H1 (cell line): ENCODE data around the gene YWHAE. TPM values are rescaled to one million over a fixed set of nuclear protein-coding genes. Genes with fewer than 3 reads are reported as not detected.

Experiments
- CTCF ChIA-PET: fragments of 300-600 bp; sonication (Branson Sonifier 250); formaldehyde crosslinking; loops from one replicate; lab custom pipeline; 2021; ENCODE audit not compliant: partially characterized antibody; lab: Charles Lee
- POLR2A ChIA-PET: fragments of 300-600 bp; sonication (Branson Sonifier 250); formaldehyde crosslinking; loops from one replicate; lab custom pipeline; 2021; ENCODE audit warnings: inconsistent platforms; ENCODE audit not compliant: partially characterized antibody; lab: Charles Lee
- DNase-seq, 2 experiments: peaks; one replicate each; pipeline versions ENCODE4 v3.0.0 to v3.0.0-alpha.2; 2010 to 2022; ENCODE audit warnings: low spot score in 2 of 2, low read depth in 1 of 2, mixed read lengths in 1 of 2
- FAIRE-seq: peaks from 2 replicates; lab custom pipeline; 2011; peaks lifted over from hg19 to GRCh38; lab: Jason Lieb, UNC
- H2AFZ ChIP-seq: 2 replicates; pipeline ENCODE4 v1.8.1; 2012; ENCODE audit warnings: low read length, inconsistent platforms
- H2AK5ac ChIP-seq: 2 replicates; pipeline ENCODE4 v1.6.1; 2013; ENCODE audit warnings: low read depth, low read length
- H2BK120ac ChIP-seq: replicated peaks from 2 replicates; pipeline ENCODE3; 2013; ENCODE audit warnings: low read depth, low read length, inconsistent platforms
- H2BK12ac ChIP-seq: 2 replicates; pipeline ENCODE4 v1.6.1; 2013; ENCODE audit warnings: low read depth, low read length
- H2BK15ac ChIP-seq: 2 replicates; pipeline ENCODE4 v1.6.1; 2013; ENCODE audit warnings: low read length
- H2BK20ac ChIP-seq: 2 replicates; pipeline ENCODE4 v1.6.1; 2013; ENCODE audit warnings: low read length
- H2BK5ac ChIP-seq: 2 replicates; pipeline ENCODE4 v1.6.1; 2013; ENCODE audit warnings: low read depth, low read length
- H3K14ac ChIP-seq: 2 replicates; pipeline ENCODE4 v1.6.1; 2013; ENCODE audit warnings: inconsistent platforms; ENCODE audit not compliant: insufficient read length
- H3K18ac ChIP-seq: 2 replicates; pipeline ENCODE4 v1.6.1; 2013; ENCODE audit warnings: low read length; ENCODE audit errors: extremely low read depth
- H3K23ac ChIP-seq: 2 replicates; pipeline ENCODE4 v1.6.1; 2013; ENCODE audit warnings: inconsistent platforms; ENCODE audit not compliant: insufficient read length
- H3K23me2 ChIP-seq: 2 replicates; pipeline ENCODE4 v1.6.1; 2013; ENCODE audit warnings: low read depth, low read length
- H3K27ac ChIP-seq: 2 replicates; pipeline ENCODE4 v1.6.1; 2011; ENCODE audit warnings: low read depth, low read length, inconsistent platforms
- H3K27me3 ChIP-seq, 4 experiments: replicated peaks in 1 of 4; 1 replicate in 1 of 4; 2 replicates in 3 of 4; pipeline versions ENCODE4 v1.6.1 to v1.8.1; 2011 to 2013; ENCODE audit warnings: low read length in 3 of 4, mild to moderate bottlenecking in 3 of 4, inconsistent platforms in 2 of 4, mixed read lengths in 2 of 4, moderate library complexity in 1 of 4; ENCODE audit not compliant: control insufficient read depth in 3 of 4, insufficient read depth in 3 of 4; ENCODE audit errors: extremely low read depth in 1 of 4
- H3K36me3 ChIP-seq, 4 experiments: 2 replicates each; pipeline versions ENCODE4 v1.6.1 to v1.8.1; 2011 to 2013; ENCODE audit warnings: mild to moderate bottlenecking in 4 of 4, low read length in 3 of 4, moderate library complexity in 2 of 4, control low read depth in 1 of 4, inconsistent platforms in 1 of 4; ENCODE audit not compliant: insufficient read depth in 4 of 4, control insufficient read depth in 2 of 4
- H3K4ac ChIP-seq: replicated peaks from 2 replicates; pipeline ENCODE3; 2013; ENCODE audit warnings: low read length, low read depth, mixed read lengths, inconsistent platforms; ENCODE audit not compliant: insufficient read length
- H3K4me1 ChIP-seq, 4 experiments: replicated peaks in 1 of 4; 1 replicate in 1 of 4; 2 replicates in 3 of 4; pipeline versions ENCODE4 v1.6.1 to v1.8.1; 2011 to 2013; ENCODE audit warnings: low read length in 3 of 4, inconsistent platforms in 2 of 4, mixed read lengths in 1 of 4; ENCODE audit not compliant: insufficient read depth in 4 of 4, control insufficient read depth in 3 of 4
- H3K4me2 ChIP-seq, 2 experiments: 2 replicates each; pipeline versions ENCODE4 v1.6.1 to v1.8.1; 2011 to 2013; ENCODE audit warnings: low read depth in 2 of 2, low read length in 2 of 2, control low read depth in 1 of 2, inconsistent platforms in 1 of 2, mild to moderate bottlenecking in 1 of 2; ENCODE audit not compliant: insufficient read depth in 1 of 2
- H3K4me3 ChIP-seq, 4 experiments: fragments of 200-600, 300-600 bp in 1 of 4; sonication (generic), shearing (Covaris generic), sonication (Bioruptor Twin) in 1 of 4; 2 replicates each; pipeline versions ENCODE4 v1.5.1 to v1.8.1; 2011 to 2016; ENCODE audit warnings: low read length in 4 of 4, low read depth in 3 of 4, control low read depth in 2 of 4, inconsistent platforms in 2 of 4, mild to moderate bottlenecking in 2 of 4, mixed read lengths in 1 of 4, moderate library complexity in 1 of 4; ENCODE audit not compliant: insufficient read depth in 2 of 4; ENCODE audit errors: extremely low read depth in 1 of 4
- H3K56ac ChIP-seq: replicated peaks from 2 replicates; pipeline ENCODE3; 2013; ENCODE audit warnings: low read depth, mild to moderate bottlenecking, mixed read lengths, low read length, inconsistent platforms; ENCODE audit not compliant: insufficient read length
- H3K79me1 ChIP-seq: 2 replicates; pipeline ENCODE4 v1.6.1; 2013; ENCODE audit warnings: low read depth, low read length, control low read depth
- H3K79me2 ChIP-seq, 2 experiments: 2 replicates each; pipeline versions ENCODE4 v1.6.1 to v1.8.1; 2012 to 2013; ENCODE audit warnings: low read length in 2 of 2, mild to moderate bottlenecking in 2 of 2, inconsistent platforms in 1 of 2; ENCODE audit not compliant: insufficient read depth in 2 of 2, control insufficient read depth in 1 of 2
- H3K9ac ChIP-seq, 4 experiments: replicated peaks in 1 of 4; 1 replicate in 1 of 4; 2 replicates in 3 of 4; pipeline versions ENCODE4 v1.6.1 to v1.8.1; 2011 to 2013; ENCODE audit warnings: low read depth in 3 of 4, low read length in 3 of 4, control low read depth in 2 of 4, mild to moderate bottlenecking in 2 of 4, moderate library complexity in 2 of 4, inconsistent platforms in 1 of 4; ENCODE audit errors: extremely low read depth in 1 of 4
- H3K9me3 ChIP-seq, 2 experiments: 2 replicates each; pipeline versions ENCODE4 v1.6.1 to v1.8.1; 2012 to 2013; ENCODE audit warnings: mild to moderate bottlenecking in 2 of 2, moderate library complexity in 2 of 2, control low read depth in 1 of 2, inconsistent platforms in 1 of 2, low read depth in 1 of 2, low read length in 1 of 2, mixed read lengths in 1 of 2; ENCODE audit not compliant: insufficient read depth in 2 of 2
- H4K20me1 ChIP-seq, 2 experiments: replicated peaks in 1 of 2; 2 replicates each; pipeline versions ENCODE3 to v1.8.1; 2011 to 2013; ENCODE audit warnings: inconsistent platforms in 2 of 2, low read length in 2 of 2, mild to moderate bottlenecking in 1 of 2; ENCODE audit not compliant: insufficient read depth in 2 of 2, control insufficient read depth in 1 of 2
- H4K5ac ChIP-seq: 2 replicates; pipeline ENCODE4 v1.6.1; 2013; ENCODE audit warnings: low read length, low read depth, mixed read lengths, inconsistent platforms; ENCODE audit not compliant: insufficient read length
- H4K8ac ChIP-seq: 2 replicates; pipeline ENCODE4 v1.8.0; 2013; ENCODE audit warnings: mild to moderate bottlenecking, moderate library complexity, low read length, inconsistent platforms; ENCODE audit not compliant: insufficient read depth; ENCODE audit errors: extremely low read depth
- H4K91ac ChIP-seq: replicated peaks from 2 replicates; pipeline ENCODE3; 2013; ENCODE audit warnings: low read length, mixed read lengths, inconsistent platforms; ENCODE audit not compliant: insufficient read length
- CBX8 ChIP-seq: fragments of 300-800, 300-1000 bp; sonication (generic); IDR thresholded peaks from 2 replicates; pipeline ENCODE4 v1.7.1; 2016; ENCODE audit warnings: low read depth, low read length, borderline replicate concordance
- GABPA ChIP-seq: IDR thresholded peaks from 2 replicates; pipeline ENCODE4 v1.6.1; 2011; ENCODE audit warnings: mild to moderate bottlenecking, low read length, moderate library complexity, borderline replicate concordance; ENCODE audit not compliant: insufficient read depth
- GTF2F1 ChIP-seq: IDR thresholded peaks from 2 replicates; pipeline ENCODE4 v1.6.1; 2012; ENCODE audit warnings: low read depth, low read length, improper control_type of control experiment, borderline replicate concordance
- KDM1A ChIP-seq: fragments of 200-600, 300-600 bp; sonication (generic); IDR thresholded peaks from 2 replicates; pipeline ENCODE4 v1.7.1; 2016; ENCODE audit warnings: mild to moderate bottlenecking, low read length, borderline replicate concordance
- NANOG ChIP-seq: IDR thresholded peaks from 2 replicates; pipeline ENCODE4 v1.6.1; 2011; ENCODE audit warnings: low read length, low read depth, mild to moderate bottlenecking, inconsistent platforms; ENCODE audit not compliant: insufficient read depth, poor library complexity, severe bottlenecking
- PHF8 ChIP-seq: fragments of 200-600 bp; sonication (generic); conservative IDR thresholded peaks from 2 replicates; pipeline ENCODE4 v1.7.1; 2012; ENCODE audit warnings: low read depth, mild to moderate bottlenecking, inconsistent platforms, low read length, moderate library complexity
- RBBP5 ChIP-seq: IDR thresholded peaks from 2 replicates; pipeline ENCODE4 v1.7.1; 2012; ENCODE audit warnings: low read depth, mild to moderate bottlenecking, inconsistent platforms, low read length, moderate library complexity, borderline replicate concordance
- TAF7 ChIP-seq: optimal IDR thresholded peaks from 2 replicates; pipeline ENCODE3; 2011; ENCODE audit warnings: low read depth, mild to moderate bottlenecking, inconsistent platforms, low read length, moderate library complexity, borderline replicate concordance
- TEAD4 ChIP-seq: IDR thresholded peaks from 2 replicates; pipeline ENCODE4 v1.6.1; 2012; ENCODE audit warnings: low read depth, low read length, inconsistent platforms, mixed read lengths
- WGBS, 2 experiments: shearing (Covaris generic) in 1 of 2; methylation state at CpG; one replicate each; pipeline versions ENCODE4 v1.1.6 to v1.1.7; 2013 to 2015; ENCODE audit warnings: low lambda C conversion rate in 2 of 2, mixed read lengths in 2 of 2, inconsistent platforms in 1 of 2, low coverage in 1 of 2, missing lambda C conversion rate in 1 of 2; ENCODE audit not compliant: insufficient replicate concordance in 2 of 2, insufficient coverage in 1 of 2, insufficient read length in 1 of 2; ENCODE audit errors: extremely low coverage in 1 of 2, missing lambda C conversion rate in 1 of 2; 5-methylcytosine and 5-hydroxymethylcytosine counted together
- polyA plus RNA-seq, 7 experiments: library from polyadenylated mRNA; depleted of rRNA in 3 of 7; stranded (reverse) in 5 of 7; unstranded in 2 of 7; fragments of >200 nt in 5 of 7; fragments of 200-250 nt in 2 of 7; gene quantifications; 1 replicate in 5 of 7; 2 replicates in 1 of 7; 4 replicates in 1 of 7; pipeline versions ENCODE4 v1.2.1 to v1.2.3, GENCODE V29; 2011 to 2013; ENCODE audit warnings: missing spikeins in 2 of 7, mixed read lengths in 2 of 7
- total RNA-seq: library from RNA; stranded (reverse); fragmentation: NEBNext Ultra II Directional; extraction: Animal tissue kit (Norgen Biotek cat#: 25700); gene quantifications from 2 replicates; pipeline ENCODE4 v1.2.1, GENCODE V29; 2021

Gene YWHAE
- total and polyA plus RNA-seq, 2 of the 8 experiments (the other 6 are each of a cell fraction or from before 2014, with no cell fraction given), result 559 to 1,186 TPM

DNA sequence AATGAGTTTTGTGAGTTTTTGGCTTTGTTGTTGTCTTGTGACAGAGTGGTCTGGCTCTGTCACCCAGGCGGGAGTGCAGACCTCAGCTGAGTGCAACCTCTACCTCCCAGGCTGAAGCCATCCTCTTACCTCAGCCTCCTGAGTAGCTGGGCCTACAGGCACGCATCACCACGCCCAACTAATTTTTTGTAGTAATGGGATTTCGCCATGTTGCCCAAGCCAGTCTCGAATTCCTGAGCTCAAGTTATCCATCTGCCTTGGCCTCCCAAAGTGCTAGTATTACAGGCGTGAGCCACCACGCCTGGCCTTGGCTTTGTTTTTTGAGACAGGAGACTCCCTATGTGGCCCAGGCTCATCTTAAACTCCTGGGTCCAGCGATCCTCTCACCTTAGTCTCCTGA lies 40.9 kb upstream of the YWHAE start:
- Histone ChIP-seq H2BK5ac (peak overlapping the region; percentile 24; the same call in 1 of the 2 replicates), H2AK5ac (no peak overlapping the region), H2BK12ac (no peak overlapping the region), H4K8ac (no peak overlapping the region), H2AFZ (no peak overlapping the region), H4K20me1 (peaks cover 6 to 8% of the 10 kb centered on the region in 2 experiments), H3K9me3 (no peaks in the 10 kb centered on the region), H2BK15ac (no peak overlapping the region), H3K4ac (no peak overlapping the region), H2BK120ac (no peak overlapping the region), H3K23me2 (no peaks in the 10 kb centered on the region), H3K27me3 (no peaks in the 10 kb centered on the region), H3K79me2 (peaks cover 12 to 82% of the 10 kb centered on the region in 2 experiments), H3K4me3 (no peak overlapping the region), H4K5ac (no peak overlapping the region), H4K91ac (no peak overlapping the region), H3K36me3 (peaks cover under 1 to 12% (median 9%) of the 10 kb centered on the region in 4 experiments; a peak in 6 of 8 replicates), H3K23ac (no peak overlapping the region), H3K4me2 (no peak overlapping the region), H2BK20ac (no peak overlapping the region), H3K27ac (no peak overlapping the region), H3K4me1 (no peaks in the 10 kb centered on the region), H3K79me1 (peaks cover 6% of the 10 kb centered on the region), H3K56ac (no peak overlapping the region), H3K9ac (no peak overlapping the region), H3K18ac (no peak overlapping the region), H3K14ac (no peak overlapping the region)
- 93% methylated on average over 8 of the region's 8 CpGs; no CpG with 5 or more reads in 1 of the 2 experiments for WGBS, 2 experiments
- CTCF ChIA-PET, result interaction anchor here (0.6 to 1.7 kb wide), 6 partner anchors 13 to 341 kb away, joined by 3 to 6 read pairs (median 3); no protein-coding TSS in a partner anchor
- DNase-seq (no peak), FAIRE-seq (no peak)
- POLR2A ChIA-PET, result interaction anchor here (0.7 to 1.3 kb wide), 6 partner anchors 17 to 45 kb away, joined by 3 to 5 read pairs (median 4); no protein-coding TSS in a partner anchor
- TF ChIP-seq TAF7 (no peak), RBBP5 (no peak), GABPA (no peak), TEAD4 (no peak), KDM1A (no peak), CBX8 (no peak), PHF8 (no peak), GTF2F1 (no peak), NANOG (no peak)
